Frontal cortex (tissue), 4 donors: ENCODE results near the gene CRACR2B. TPM values are rescaled to one million over a fixed set of nuclear protein-coding genes. Genes with fewer than 3 reads are reported as not detected.

ENCODE experiments used
- DNase-seq, 2 donors: peaks; one replicate each; pipeline ENCODE4 v3.0.0; 2012; ENCODE audit warnings: low spot score in 2 of 2
- FAIRE-seq: peaks from 2 replicates; lab custom pipeline; 2012; peaks lifted over from hg19 to GRCh38; lab: Jason Lieb, UNC
- total RNA-seq: library from RNA; depleted of rRNA; stranded (reverse); fragments of >200 nt; gene quantifications from one replicate; pipeline ENCODE4 v1.2.3, GENCODE V29; 2014
- donor health status: control.
- donor health status: control.
- donor health status: control.

CRACR2B gene
- total RNA-seq, 1 donor from 2014 or later: 0.82 TPM

GRCh38 chr11:847876-848275 is 20.2 kb downstream of the CRACR2B start:
- DNase-seq (no peak), FAIRE-seq (no peak)

DNA sequence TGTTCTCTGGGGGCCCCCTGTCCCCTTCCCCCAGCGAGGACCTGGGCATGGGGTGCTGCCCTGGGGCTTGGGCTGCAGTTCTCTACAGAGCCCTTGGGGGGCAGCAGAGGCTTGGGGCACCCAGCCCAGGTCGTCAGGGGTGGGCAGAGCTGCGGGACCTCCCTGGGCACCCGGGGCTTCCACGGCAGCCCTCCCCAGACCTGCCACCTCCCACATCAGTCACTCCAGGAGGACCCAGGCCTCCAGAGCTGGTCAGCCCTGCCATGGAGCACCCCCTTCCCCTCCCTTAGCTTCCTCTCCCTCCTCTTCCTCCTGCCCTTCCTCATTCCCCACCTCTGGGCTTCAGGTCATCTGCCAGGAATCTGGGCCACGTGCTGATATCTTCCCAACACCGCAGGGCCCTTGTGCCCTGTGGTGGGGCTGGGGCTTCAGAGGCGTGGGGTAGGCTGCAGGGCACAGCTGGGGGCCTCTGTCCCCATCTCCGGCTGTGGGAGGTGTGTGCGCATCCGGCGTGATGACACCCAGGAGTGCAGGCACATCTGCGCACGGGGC is 20.7 kb downstream of the CRACR2B start:
- DNase-seq (peak; percentile 78 to 84), FAIRE-seq (no peak)

DNA sequence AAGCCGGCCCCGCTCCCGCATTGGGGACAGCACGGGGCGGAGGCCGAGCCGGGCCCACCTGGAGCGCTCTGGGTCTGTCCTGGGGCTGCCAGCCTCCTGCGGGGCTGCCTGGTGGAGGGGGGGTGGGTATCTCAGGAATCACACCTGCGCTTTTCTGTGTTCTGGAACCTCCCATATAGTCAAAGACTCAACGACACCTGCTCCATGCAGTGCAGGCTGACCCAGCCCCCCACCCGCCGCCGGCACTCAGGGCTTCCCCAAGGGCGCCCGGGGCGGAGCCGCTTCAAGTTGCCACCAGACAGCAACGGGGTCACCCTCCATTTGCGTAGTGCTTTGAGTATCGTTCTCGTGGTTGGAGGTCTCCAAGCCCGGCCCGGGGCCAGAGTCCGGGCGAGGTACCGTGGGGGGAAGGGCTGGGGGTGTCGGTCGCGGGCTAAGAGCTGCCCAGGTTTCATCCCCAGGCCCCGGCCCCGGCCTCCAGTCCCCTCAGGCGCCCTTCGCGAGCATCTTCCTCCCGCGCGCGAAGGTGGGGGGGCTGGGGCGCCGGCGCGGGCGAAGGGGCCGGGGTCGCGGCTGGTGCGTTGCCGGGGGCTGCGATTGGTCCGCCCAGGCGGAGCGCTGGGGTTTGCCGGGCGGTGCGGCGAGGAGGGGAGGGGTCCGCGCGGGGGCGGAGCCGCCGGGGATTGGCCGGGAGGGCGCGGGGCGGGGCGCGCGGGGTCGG is 21.5 kb downstream of the CRACR2B start:
- DNase-seq (peak; percentile 77 to 78), FAIRE-seq (no peak)

DNA sequence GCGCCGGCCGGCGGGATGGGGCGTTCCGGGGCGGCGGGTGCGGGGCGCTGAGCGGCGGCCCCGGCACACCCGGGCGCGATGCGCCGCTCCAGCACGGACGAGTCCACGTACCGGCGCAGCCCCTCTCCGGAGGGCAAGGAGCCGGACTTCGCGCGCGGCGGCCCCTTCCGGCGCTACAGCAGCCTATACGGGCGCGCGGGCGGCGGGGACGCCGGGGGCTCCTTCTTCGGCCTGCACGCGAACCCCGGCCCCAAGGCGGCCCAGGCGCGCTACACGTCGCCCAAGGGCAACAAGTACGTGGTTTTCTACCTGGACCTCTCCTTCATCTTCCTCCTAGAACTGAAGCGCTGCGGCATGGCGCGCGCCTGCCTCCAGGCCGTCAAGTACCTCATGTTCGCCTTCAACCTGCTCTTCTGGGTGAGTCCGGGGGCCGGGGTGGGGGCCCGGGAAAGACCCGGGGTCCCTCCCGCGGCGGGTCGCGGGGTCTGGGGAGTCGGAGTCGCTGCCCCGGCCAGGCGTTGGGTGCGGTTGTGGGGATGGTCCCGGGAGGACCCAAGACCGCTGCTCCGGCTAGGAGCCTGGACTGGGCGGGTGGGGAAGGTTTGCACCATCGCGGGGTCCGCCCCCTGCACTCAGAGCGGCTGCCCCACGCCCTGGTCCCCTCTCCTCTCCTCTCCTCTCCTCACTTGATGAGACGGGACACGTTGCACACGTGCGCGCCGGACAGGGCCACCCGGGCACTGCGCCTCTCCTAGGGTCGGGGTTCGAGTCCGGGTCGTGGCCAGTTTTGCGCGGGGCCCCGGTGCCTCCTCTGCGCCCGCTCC is 22.4 kb downstream of the CRACR2B start:
- peak in 1 of 2 donors; percentile 61 for DNase-seq
- FAIRE-seq: no peak

DNA sequence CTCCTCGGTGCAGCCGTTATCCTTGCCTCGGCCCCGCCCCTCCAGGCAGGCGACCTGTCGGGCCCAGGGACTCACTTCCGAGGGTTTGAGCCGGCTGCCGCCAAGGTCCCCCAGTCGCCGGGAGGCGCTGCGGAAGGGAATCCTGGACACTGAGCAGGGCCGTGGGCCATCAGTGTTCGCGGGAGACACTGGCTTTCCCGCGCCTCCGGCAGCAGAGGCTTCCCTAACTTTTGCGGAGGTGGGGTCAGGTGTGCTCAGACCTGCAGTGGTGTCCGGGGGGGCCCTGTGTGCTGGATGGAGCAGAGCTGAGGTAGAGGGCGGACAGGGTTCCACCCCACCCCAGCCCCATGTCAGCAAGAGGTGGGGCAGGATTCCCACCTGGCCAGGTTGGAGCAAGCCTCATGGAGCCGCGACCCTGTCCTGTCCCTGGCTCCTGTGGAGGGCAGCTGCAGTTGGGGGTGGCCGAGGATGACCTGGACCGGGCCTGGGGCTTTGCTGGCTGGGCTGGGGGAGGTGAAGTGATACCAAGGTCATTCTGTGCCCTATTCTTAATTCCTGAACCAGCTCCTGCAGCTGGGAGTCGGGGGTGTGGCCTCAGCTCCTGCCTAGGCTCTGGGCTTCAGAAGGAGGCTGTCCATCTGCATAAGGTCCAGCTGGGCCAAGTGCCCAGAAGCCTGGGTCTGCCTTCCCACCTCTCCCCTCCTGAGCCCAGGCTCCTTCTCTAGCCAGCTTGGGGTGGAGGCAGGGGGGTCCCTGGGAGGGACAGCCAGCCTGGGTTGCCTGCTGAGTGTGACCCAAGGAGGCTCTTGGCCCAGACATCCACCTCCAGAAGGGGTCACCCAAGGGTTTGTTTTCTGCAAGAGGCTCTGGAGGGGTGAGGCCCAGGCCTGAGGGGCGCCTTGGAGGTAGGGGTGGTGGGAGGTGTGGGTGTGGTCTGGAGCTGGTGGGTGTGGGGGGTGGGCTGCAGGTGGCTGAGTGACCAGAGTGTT is 23.4 kb downstream of the CRACR2B start:
- no peak for DNase-seq
- FAIRE-seq: no peak

- FAIRE-seq: no peak
Measured at GRCh38 chr11:852762-853161, 25.0 kb downstream of the CRACR2B start.

GRCh38 chr11:853682-854448 is 26.1 kb downstream of the CRACR2B start:
- DNase-seq (no peak), FAIRE-seq (no peak)

More at GRCh38 chr11:852762-853161, 25.0 kb downstream of the CRACR2B start:
- no peak for DNase-seq

GRCh38 chr11:854601-855329 is 27.0 kb downstream of the CRACR2B start:
- FAIRE-seq: no peak
- DNase-seq: no peak

DNA sequence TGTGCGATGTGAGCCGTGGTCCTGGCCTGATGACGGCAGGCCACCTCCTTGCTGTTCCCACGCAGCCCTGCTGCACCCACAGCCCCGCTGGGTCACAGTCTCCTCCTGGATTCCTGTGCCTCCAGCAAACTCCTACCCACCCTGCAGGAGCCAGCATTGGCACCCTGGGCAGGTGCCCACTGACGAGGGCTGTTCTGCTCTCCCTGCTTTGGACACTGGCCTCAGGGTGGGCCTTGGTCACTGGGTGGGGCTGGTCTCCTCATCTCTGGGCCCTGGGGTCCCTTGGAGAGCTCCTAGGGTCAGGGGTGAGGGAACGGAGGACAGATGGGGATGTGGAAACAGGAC is 27.6 kb downstream of the CRACR2B start:
- DNase-seq: no peak
- FAIRE-seq: no peak

GRCh38 chr11:855796-856195 is 28.1 kb downstream of the CRACR2B start:
- DNase-seq: no peak
- FAIRE-seq: no peak

- FAIRE-seq: no peak
- DNase-seq: no peak
Measured at GRCh38 chr11:856397-856796, 28.7 kb downstream of the CRACR2B start.

- no peak for DNase-seq
- FAIRE-seq: no peak
Measured at GRCh38 chr11:858053-858761, 30.5 kb downstream of the CRACR2B start.

DNA sequence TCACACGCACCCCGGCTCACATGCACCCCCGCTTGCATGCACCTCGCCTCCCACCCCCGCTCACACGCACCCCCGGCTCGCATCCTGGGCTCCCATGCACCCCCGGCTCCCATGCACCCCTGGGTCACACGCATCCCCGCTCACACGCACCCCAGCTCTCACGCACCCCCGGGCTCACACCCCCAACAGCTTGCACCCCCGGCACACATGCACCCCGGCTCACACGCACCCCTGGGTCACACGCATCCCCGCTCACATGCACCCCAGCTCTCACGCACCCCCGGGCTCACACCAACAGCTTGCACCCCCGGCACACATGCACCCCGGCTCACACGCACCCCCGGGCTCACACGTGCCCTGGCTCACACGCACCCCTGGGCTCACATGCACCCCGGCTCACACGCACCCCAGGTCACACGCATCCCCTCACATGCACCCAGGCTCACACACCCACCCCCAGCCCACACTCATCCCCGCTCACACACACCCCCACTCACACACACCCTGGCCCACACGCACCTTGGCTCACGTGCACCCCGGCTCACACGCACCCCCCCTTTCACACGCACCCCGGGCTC is 31.1 kb downstream of the CRACR2B start:
- no peak for FAIRE-seq
- no peak for DNase-seq

DNA sequence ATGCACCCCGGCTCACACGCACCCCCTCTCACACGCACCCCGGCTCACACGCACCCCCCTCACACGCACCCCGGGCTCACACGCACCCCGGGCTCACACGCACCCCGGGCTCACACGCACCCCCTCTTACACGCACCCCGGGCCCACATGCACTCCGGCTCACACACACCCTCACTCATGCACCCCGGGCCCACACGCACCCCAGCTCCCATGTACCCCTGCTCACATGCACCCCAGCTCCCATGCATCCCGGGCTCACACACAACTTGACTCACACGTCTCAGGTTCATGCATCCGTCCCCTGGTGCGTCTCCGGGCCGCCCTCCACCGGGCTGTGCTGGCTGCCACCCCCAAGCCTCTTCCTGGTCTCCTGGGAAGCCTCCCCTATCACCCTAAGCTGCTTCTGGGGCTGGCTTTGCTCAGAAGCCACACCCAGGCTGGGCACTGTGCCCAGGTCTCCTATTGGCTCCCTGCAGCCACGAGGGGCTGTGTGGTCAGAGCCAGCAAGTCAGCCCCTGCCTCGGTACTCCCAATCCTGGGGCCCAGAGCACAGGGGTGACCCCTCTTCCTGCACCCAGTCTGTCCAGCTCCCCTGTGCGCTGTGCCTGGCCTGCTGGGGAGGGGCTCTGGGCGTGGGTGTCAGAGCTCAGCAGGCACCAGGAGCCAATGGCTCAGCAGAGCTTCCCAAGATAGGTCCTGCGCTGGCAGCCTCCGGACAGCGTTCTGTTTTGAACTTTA is 31.8 kb downstream of the CRACR2B start:
- DNase-seq (peak; percentile 78 to 92), FAIRE-seq (no peak)

DNA sequence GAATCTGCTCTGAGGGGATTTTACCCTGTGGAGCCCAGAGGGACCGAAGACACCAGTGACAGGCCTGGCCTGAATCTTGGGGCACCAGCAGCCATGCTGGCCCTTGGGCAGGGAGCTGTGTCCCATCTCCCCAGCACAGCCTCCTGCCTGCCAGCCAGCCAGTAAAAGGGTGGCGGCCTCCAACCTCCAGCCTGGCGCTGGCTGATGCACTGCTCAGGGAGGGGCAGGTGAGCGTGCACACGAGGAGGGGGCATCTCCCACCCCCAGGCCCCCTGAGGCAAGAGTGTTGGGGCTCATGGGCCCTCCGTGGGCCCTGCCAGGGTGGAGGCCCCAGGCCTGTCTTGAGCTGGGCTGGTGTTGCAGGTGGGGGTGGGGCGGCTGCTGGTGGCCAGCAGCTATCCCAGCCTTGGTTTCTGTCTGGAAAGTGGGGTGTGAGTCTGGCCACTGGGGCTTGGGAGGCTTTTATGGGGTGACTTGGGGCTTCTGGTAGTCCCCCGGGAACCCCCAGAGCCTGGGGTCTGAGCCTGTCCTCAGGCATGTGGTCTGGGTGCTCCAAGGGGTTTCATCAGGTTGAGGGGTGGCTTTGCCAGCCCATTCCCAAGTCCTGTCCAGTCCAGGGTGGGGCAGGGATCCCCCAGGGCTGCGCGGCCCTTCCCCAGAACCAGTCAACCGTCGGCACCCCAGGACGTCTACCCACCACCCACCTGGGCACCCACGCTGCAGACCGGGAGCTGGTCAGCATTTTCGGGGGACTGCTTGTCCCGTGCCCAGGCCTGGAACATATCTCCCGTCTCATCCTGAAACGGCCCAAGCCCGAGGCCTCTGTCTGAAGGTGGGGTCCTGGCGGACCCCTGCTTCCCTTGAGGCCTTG is 32.8 kb downstream of the CRACR2B start:
- DNase-seq (no peak), FAIRE-seq (no peak)

DNA sequence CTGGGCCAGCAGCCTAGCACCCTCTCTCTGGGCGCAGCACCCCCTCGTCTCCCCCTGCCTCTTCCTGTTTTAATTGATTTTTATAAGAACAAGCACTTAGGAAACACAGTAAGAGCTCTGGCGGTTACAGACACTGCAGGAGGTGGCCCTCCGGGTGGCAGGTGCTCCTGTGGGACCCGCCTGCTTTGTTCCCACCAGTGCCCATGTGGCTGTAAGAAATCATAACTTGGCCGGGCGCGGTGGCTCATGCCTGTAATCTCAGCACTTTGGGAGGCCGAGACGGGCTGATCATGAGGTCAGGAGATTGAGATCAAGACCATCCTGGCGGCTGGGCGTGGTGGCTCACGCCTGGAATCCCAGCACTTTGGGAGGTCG is 33.4 kb downstream of the CRACR2B start:
- DNase-seq (no peak), FAIRE-seq (no peak)
